Thyroid gland (tissue), 4 donors: ENCODE results near the gene GCN1.
"Not testable (repeated sequence)": the region's sequence is repeated elsewhere in the genome, so short reads cannot be mapped to it uniquely, and the experiment has no call there.

Experiments
- CTCF ChIP-seq, 6 experiments: fragments of 200-600 bp in 3 of 6; fragments of 450-650 bp in 3 of 6; sonication (generic) in 3 of 6; IDR thresholded peaks; one replicate each; pipeline ENCODE4 v1.5.1; 2016 to 2019; ENCODE audit warnings: antibody characterized with exemption in 6 of 6, mild to moderate bottlenecking in 2 of 6, inconsistent platforms in 1 of 6, moderate library complexity in 1 of 6
- POLR2A ChIP-seq, 2 donors: fragments of 450-650 bp; IDR thresholded peaks; one replicate each; pipeline ENCODE4 v1.6.1; 2017; ENCODE audit warnings: antibody characterized with exemption in 2 of 2, mild to moderate bottlenecking in 2 of 2, moderate library complexity in 1 of 2

- TF ChIP-seq CTCF, POLR2A (IDR thresholded peaks at IDR 0.05): not testable (repeated sequence)
Measured at GRCh38 chr12:120196817-120197541, 2.5 kb upstream of the GCN1 start.
